ENCODE measurements around the gene ZNF674.
A peak's percentile ranks its signal among the peaks of the same experiment; 100 is the strongest.

The ZNF674 gene

GRCh38 chrX:46573331-46573891 lies 28.2 kb upstream of the ZNF674 start, which contains the start of gene CHST7:
Gene CHST7 (plus strand): TSS chrX:46573765. CDS start chrX:46573932, 167 bp downstream.
- peaks cover 29% of the 10 kb centered on the region for H3K4me1 ChIP-seq (ENCODE audit: insufficient read depth, low read length)
- no peaks in the 10 kb centered on the region for H3K36me3 ChIP-seq (ENCODE audit: insufficient read depth, low read length)
- ATAC-seq (ENCODE audit: insufficient read depth, low read depth) (peak; percentile 90), DNase-seq (peak; percentile 68)
- no peak within 1 kb of the TSS for H3K27ac ChIP-seq (ENCODE audit: low read length)
- peak within 1 kb of the TSS; percentile 85 for H2AFZ ChIP-seq (ENCODE audit: low read depth, low read length)
- no peaks in the 10 kb centered on the region for H4K20me1 ChIP-seq (ENCODE audit: insufficient read depth, low read length)
- peak within 1 kb of the TSS; percentile 86 for H3K4me2 ChIP-seq (ENCODE audit: insufficient read depth, low read length)
- H3K27me3 ChIP-seq (ENCODE audit: insufficient read depth, low read length, poor library complexity), result no peaks in the 10 kb centered on the region
- H3K79me2 ChIP-seq (ENCODE audit: insufficient read depth, low read length), result no peaks in the 10 kb centered on the region
- peak within 1 kb of the TSS; percentile 27 to 79; a peak in 3 of 4 replicates for H3K4me3 ChIP-seq (ENCODE audit: low read depth in 1 of 2, low read length in 2 of 2)
- peak; percentile 42 for TF ChIP-seq CTCF (IDR thresholded peaks at IDR 0.05; ENCODE audit: borderline replicate concordance, extremely low read depth, low read length, poor library complexity, severe bottlenecking)
- TF ChIP-seq EZH2 (IDR thresholded peaks at IDR 0.05; ENCODE audit: borderline replicate concordance, low read depth, low read length, severe bottlenecking), result no peak
- H3K9me3 ChIP-seq (ENCODE audit: insufficient read depth, low read length, severe bottlenecking), result no peaks in the 10 kb centered on the region
- peak within 1 kb of the TSS; percentile 64 for H3K9ac ChIP-seq (ENCODE audit: low read depth, low read length)

- Histone ChIP-seq H3K9ac (ENCODE audit: low read depth, low read length) (no peak overlapping the region), H3K27ac (ENCODE audit: low read length) (no peak overlapping the region), H3K4me1 (ENCODE audit: insufficient read depth, low read length) (peaks cover 29% of the 10 kb centered on the region), H3K36me3 (ENCODE audit: insufficient read depth, low read length) (no peaks in the 10 kb centered on the region), H4K20me1 (ENCODE audit: insufficient read depth, low read length) (no peaks in the 10 kb centered on the region), H3K4me2 (ENCODE audit: insufficient read depth, low read length) (peak overlapping the region; percentile 86; the same call in 1 of the 2 replicates), H2AFZ (ENCODE audit: low read depth, low read length) (peak overlapping the region; percentile 85; the same call in 1 of the 2 replicates), H3K9me3 (ENCODE audit: insufficient read depth, low read length, severe bottlenecking) (no peaks in the 10 kb centered on the region), H3K79me2 (ENCODE audit: insufficient read depth, low read length) (no peaks in the 10 kb centered on the region), H3K27me3 (ENCODE audit: insufficient read depth, low read length, poor library complexity) (no peaks in the 10 kb centered on the region), H3K4me3 (ENCODE audit: low read depth in 1 of 2, low read length in 2 of 2) (no peak overlapping the region)
- no peak for TF ChIP-seq EZH2 (IDR thresholded peaks at IDR 0.05; ENCODE audit: borderline replicate concordance, low read depth, low read length, severe bottlenecking)
- peak; percentile 21 for TF ChIP-seq CTCF (IDR thresholded peaks at IDR 0.05; ENCODE audit: borderline replicate concordance, extremely low read depth, low read length, poor library complexity, severe bottlenecking)
- DNase-seq, result no peak
- ATAC-seq (ENCODE audit: insufficient read depth, low read depth), result no peak
These were observed 27.2 kb upstream of the ZNF674 start for GRCh38 chrX:46572340-46572936.

GRCh38 chrX:46571423-46572339 lies 26.5 kb upstream of the ZNF674 start:
- no peak overlapping the region for H3K4me3 ChIP-seq (ENCODE audit: low read depth in 1 of 2, low read length in 2 of 2)
- ATAC-seq (ENCODE audit: insufficient read depth, low read depth), result no peak
- H3K9ac ChIP-seq (ENCODE audit: low read depth, low read length), result no peak overlapping the region

More at GRCh38 chrX:46571423-46572339, 26.5 kb upstream of the ZNF674 start:
- DNase-seq, result no peak
- TF ChIP-seq CTCF (IDR thresholded peaks at IDR 0.05; ENCODE audit: borderline replicate concordance, extremely low read depth, low read length, poor library complexity, severe bottlenecking) (no peak), EZH2 (IDR thresholded peaks at IDR 0.05; ENCODE audit: borderline replicate concordance, low read depth, low read length, severe bottlenecking) (no peak)
- H4K20me1 ChIP-seq (ENCODE audit: insufficient read depth, low read length), result no peaks in the 10 kb centered on the region
- H2AFZ ChIP-seq (ENCODE audit: low read depth, low read length), result no peak overlapping the region
- peaks cover 29% of the 10 kb centered on the region for H3K4me1 ChIP-seq (ENCODE audit: insufficient read depth, low read length)
- no peaks in the 10 kb centered on the region for H3K36me3 ChIP-seq (ENCODE audit: insufficient read depth, low read length)
- no peaks in the 10 kb centered on the region for H3K9me3 ChIP-seq (ENCODE audit: insufficient read depth, low read length, severe bottlenecking)
- H3K27me3 ChIP-seq (ENCODE audit: insufficient read depth, low read length, poor library complexity), result no peaks in the 10 kb centered on the region
- no peaks in the 10 kb centered on the region for H3K79me2 ChIP-seq (ENCODE audit: insufficient read depth, low read length)
- no peak overlapping the region for H3K27ac ChIP-seq (ENCODE audit: low read length)
- no peak overlapping the region for H3K4me2 ChIP-seq (ENCODE audit: insufficient read depth, low read length)

All from DND-41 (cell line).